ENCODE results near the gene IL22RA2. TPM values are rescaled to one million over a fixed set of nuclear protein-coding genes. Genes with fewer than 3 reads are reported as not detected.
"Not testable (repeated sequence)": the region's sequence is repeated elsewhere in the genome, so short reads cannot be mapped to it uniquely, and the experiment has no call there.

IL22RA2 gene
- total and polyA plus RNA-seq, 4 donors = 0.02 to 0.20 TPM; not detected in 2

- H3K36me3 ChIP-seq (ENCODE audit: control insufficient read depth in 4 of 4, insufficient read depth in 4 of 4, low read length in 4 of 4) = peaks cover 9 to 18% (median 13%) of the 10 kb centered on the region in 4 donors
- no peak overlapping the region for H3K4me3 ChIP-seq
- H3K4me1 ChIP-seq (ENCODE audit: control insufficient read depth in 5 of 5, insufficient read depth in 5 of 5, low read length in 5 of 5) = peaks cover 0 to 25% (median 13%) of the 10 kb centered on the region in 5 donors
- WGBS, 2 donors = 97% methylated on average over 7 of the region's 7 CpGs
- H3K27me3 ChIP-seq (ENCODE audit: control insufficient read depth in 3 of 3, insufficient read depth in 3 of 3, low read length in 2 of 3) = no peaks in the 10 kb centered on the region
- no peak for TF ChIP-seq CTCF (IDR thresholded peaks at IDR 0.05; ENCODE audit: control extremely low read depth, extremely low read depth)
- no peak overlapping the region for H3K9ac ChIP-seq (ENCODE audit: insufficient read depth in 1 of 2, low read length in 2 of 2)
- DNase-seq = no peak
- peaks cover 0 to 2% (median 0%) of the 10 kb centered on the region in 4 donors for H3K9me3 ChIP-seq (ENCODE audit: control insufficient read depth in 4 of 4, insufficient read depth in 3 of 4, low read length in 3 of 4)
- no peak for ATAC-seq (ENCODE audit: insufficient read depth, low FRiP score)
- no peak overlapping the region for H3K27ac ChIP-seq (ENCODE audit: low read depth in 1 of 2, low read length in 1 of 2)
These were observed 34.8 kb upstream of the IL22RA2 start for GRCh38 chr6:137208279-137208678.

- H3K27ac ChIP-seq (ENCODE audit: low read depth in 1 of 2, low read length in 1 of 2); H3K27me3 ChIP-seq (ENCODE audit: control insufficient read depth in 3 of 3, insufficient read depth in 3 of 3, low read length in 2 of 3); H3K9me3 ChIP-seq (ENCODE audit: control insufficient read depth in 4 of 4, insufficient read depth in 3 of 4, low read length in 3 of 4); ATAC-seq (ENCODE audit: insufficient read depth, low FRiP score); DNase-seq; H3K9ac ChIP-seq (ENCODE audit: insufficient read depth in 1 of 2, low read length in 2 of 2); H3K4me3 ChIP-seq: not testable (repeated sequence)
- 91 to 96% methylated on average over 3 of the region's 3 CpGs for WGBS, 2 donors
- Histone ChIP-seq H3K4me1 (ENCODE audit: control insufficient read depth in 5 of 5, insufficient read depth in 5 of 5, low read length in 5 of 5) (peaks cover 0 to 20% (median 13%) of the 10 kb centered on the region in 5 donors), H3K36me3 (ENCODE audit: control insufficient read depth in 4 of 4, insufficient read depth in 4 of 4, low read length in 4 of 4) (peaks cover 9 to 18% (median 13%) of the 10 kb centered on the region in 4 donors)
These were observed 34.0 kb upstream of the IL22RA2 start for GRCh38 chr6:137207457-137207856.

- TF ChIP-seq CTCF (IDR thresholded peaks at IDR 0.05; ENCODE audit: control extremely low read depth, extremely low read depth) = no peak
- H3K4me3 ChIP-seq = no peak overlapping the region
- peaks cover 11 to 18% (median 16%) of the 10 kb centered on the region in 4 donors for H3K36me3 ChIP-seq (ENCODE audit: control insufficient read depth in 4 of 4, insufficient read depth in 4 of 4, low read length in 4 of 4)
- peaks cover 0 to 2% (median 0%) of the 10 kb centered on the region in 4 donors for H3K9me3 ChIP-seq (ENCODE audit: control insufficient read depth in 4 of 4, insufficient read depth in 3 of 4, low read length in 3 of 4)
- H3K9ac ChIP-seq (ENCODE audit: insufficient read depth in 1 of 2, low read length in 2 of 2) = no peak overlapping the region
- no peak overlapping the region for H3K27ac ChIP-seq (ENCODE audit: low read depth in 1 of 2, low read length in 1 of 2)
- no peaks in the 10 kb centered on the region for H3K27me3 ChIP-seq (ENCODE audit: control insufficient read depth in 3 of 3, insufficient read depth in 3 of 3, low read length in 2 of 3)
- DNase-seq = peak in 2 of 3 donors; percentile 21 to 39
- WGBS, 2 donors = 11 to 13% methylated on average over 1 of the region's 1 CpG
- H3K4me1 ChIP-seq (ENCODE audit: control insufficient read depth in 5 of 5, insufficient read depth in 5 of 5, low read length in 5 of 5) = peaks cover 0 to 20% (median 11%) of the 10 kb centered on the region in 5 donors
- no peak for ATAC-seq (ENCODE audit: insufficient read depth, low FRiP score)
These were observed 33.1 kb upstream of the IL22RA2 start for GRCh38 chr6:137206577-137206976.

- ATAC-seq (ENCODE audit: insufficient read depth, low FRiP score) (no peak), DNase-seq (no peak)
- Histone ChIP-seq H3K27ac (ENCODE audit: low read depth in 1 of 2, low read length in 1 of 2) (no peak overlapping the region), H3K4me1 (ENCODE audit: control insufficient read depth in 5 of 5, insufficient read depth in 5 of 5, low read length in 5 of 5) (peaks cover 0 to 8% (median 1%) of the 10 kb centered on the region in 5 donors), H3K4me3 (no peak overlapping the region), H3K36me3 (ENCODE audit: control insufficient read depth in 4 of 4, insufficient read depth in 4 of 4, low read length in 4 of 4) (peaks cover 17 to 30% (median 26%) of the 10 kb centered on the region in 4 donors), H3K9ac (ENCODE audit: insufficient read depth in 1 of 2, low read length in 2 of 2) (no peak overlapping the region), H3K9me3 (ENCODE audit: control insufficient read depth in 4 of 4, insufficient read depth in 3 of 4, low read length in 3 of 4) (peaks cover 0 to under 1% (median 0%) of the 10 kb centered on the region in 4 donors), H3K27me3 (ENCODE audit: control insufficient read depth in 3 of 3, insufficient read depth in 3 of 3, low read length in 2 of 3) (no peaks in the 10 kb centered on the region)
- WGBS, 2 donors = 94 to 100% methylated on average over 2 of the region's 2 CpGs
- no peak for TF ChIP-seq CTCF (IDR thresholded peaks at IDR 0.05; ENCODE audit: control extremely low read depth, extremely low read depth)
These were observed 29.8 kb upstream of the IL22RA2 start for GRCh38 chr6:137203256-137203655.

All from lung (tissue), 12 donors.